Adipocyte (in vitro differentiated cells): ENCODE measurements around the gene KIN.
"Not testable (repeated sequence)": the region's sequence is repeated elsewhere in the genome, so short reads cannot be mapped to it uniquely, and the experiment has no call there.

Experiments used
- DNase-seq: peaks from one replicate; pipeline ENCODE4 v3.0.0-alpha.2; 2015; ENCODE audit warnings: low read depth
- H3K27me3 ChIP-seq: replicated peaks from 2 replicates; pipeline ENCODE4 v1.7.0; 2013; ENCODE audit warnings: mild to moderate bottlenecking, low read length, moderate library complexity; ENCODE audit not compliant: control insufficient read depth, insufficient read depth
- H3K36me3 ChIP-seq: 2 replicates; pipeline ENCODE4 v1.7.0; 2013; ENCODE audit warnings: low read length, mild to moderate bottlenecking, moderate library complexity; ENCODE audit not compliant: control insufficient read depth, insufficient read depth, severe bottlenecking
- H3K4me1 ChIP-seq: 2 replicates; pipeline ENCODE4 v1.7.0; 2013; ENCODE audit warnings: mild to moderate bottlenecking, low read length, moderate library complexity; ENCODE audit not compliant: control insufficient read depth, insufficient read depth
- H3K4me3 ChIP-seq: 2 replicates; pipeline ENCODE4 v1.7.0; 2013; ENCODE audit warnings: mild to moderate bottlenecking, low read length, moderate library complexity
- H3K9ac ChIP-seq: 2 replicates; pipeline ENCODE4 v1.7.0; 2013; ENCODE audit warnings: mild to moderate bottlenecking, low read length, moderate library complexity
- H3K9me3 ChIP-seq: 2 replicates; pipeline ENCODE4 v1.7.0; 2013; ENCODE audit warnings: mild to moderate bottlenecking, low read length, moderate library complexity; ENCODE audit not compliant: control insufficient read depth

KIN gene

GRCh38 chr10:7767209-7767608 lies 20.6 kb downstream of the KIN start:
- Histone ChIP-seq H3K27me3 (no peaks in the 10 kb centered on the region), H3K9ac (no peak overlapping the region), H3K4me3 (no peak overlapping the region), H3K4me1 (no peaks in the 10 kb centered on the region), H3K9me3 (no peaks in the 10 kb centered on the region), H3K36me3 (peaks cover 85% of the 10 kb centered on the region)
- peak; percentile 85 for DNase-seq

GRCh38 chr10:7766241-7766640 lies 21.6 kb downstream of the KIN start:
- Histone ChIP-seq H3K9me3 (no peaks in the 10 kb centered on the region), H3K27me3 (no peaks in the 10 kb centered on the region), H3K9ac (no peak overlapping the region), H3K4me3 (no peak overlapping the region), H3K4me1 (no peaks in the 10 kb centered on the region), H3K36me3 (peaks cover 94% of the 10 kb centered on the region)
- no peak for DNase-seq

GRCh38 chr10:7763929-7764328 lies 23.9 kb downstream of the KIN start:
- Histone ChIP-seq H3K27me3 (no peaks in the 10 kb centered on the region), H3K9me3 (no peaks in the 10 kb centered on the region), H3K36me3 (peaks cover 97% of the 10 kb centered on the region), H3K4me1 (no peaks in the 10 kb centered on the region), H3K9ac (no peak overlapping the region), H3K4me3 (no peak overlapping the region)
- no peak for DNase-seq

GRCh38 chr10:7756360-7756992 lies 31.3 kb downstream of the KIN start:
- peak; percentile 24 for DNase-seq
- no peaks in the 10 kb centered on the region for H3K9me3 ChIP-seq

GRCh38 chr10:7755103-7755502 lies 32.7 kb downstream of the KIN start:
- H3K36me3 ChIP-seq: peaks cover 81% of the 10 kb centered on the region

More at GRCh38 chr10:7756360-7756992, 31.3 kb downstream of the KIN start:
- H3K4me1 ChIP-seq: no peaks in the 10 kb centered on the region
- peaks cover 88% of the 10 kb centered on the region for H3K36me3 ChIP-seq
- H3K9ac ChIP-seq: no peak overlapping the region
- no peaks in the 10 kb centered on the region for H3K27me3 ChIP-seq
- no peak overlapping the region for H3K4me3 ChIP-seq

GRCh38 chr10:7752251-7752650 lies 35.5 kb downstream of the KIN start:
- Histone ChIP-seq H3K4me1 (no peaks in the 10 kb centered on the region), H3K36me3 (peaks cover 55% of the 10 kb centered on the region), H3K9me3 (no peaks in the 10 kb centered on the region), H3K27me3 (no peaks in the 10 kb centered on the region), H3K9ac (no peak overlapping the region), H3K4me3 (no peak overlapping the region)
- no peak for DNase-seq

More at GRCh38 chr10:7755103-7755502, 32.7 kb downstream of the KIN start:
- no peak overlapping the region for H3K9ac ChIP-seq
- DNase-seq: no peak
- no peaks in the 10 kb centered on the region for H3K9me3 ChIP-seq
- H3K4me3 ChIP-seq: no peak overlapping the region
- no peaks in the 10 kb centered on the region for H3K27me3 ChIP-seq
- no peaks in the 10 kb centered on the region for H3K4me1 ChIP-seq

GRCh38 chr10:7750222-7750621 lies 37.6 kb downstream of the KIN start:
- Histone ChIP-seq H3K4me3 (no peak overlapping the region), H3K4me1 (no peaks in the 10 kb centered on the region), H3K9me3 (no peaks in the 10 kb centered on the region), H3K27me3 (no peaks in the 10 kb centered on the region), H3K36me3 (peaks cover 36% of the 10 kb centered on the region), H3K9ac (no peak overlapping the region)
- no peak for DNase-seq

- not testable (repeated sequence) for H3K9me3 ChIP-seq, H3K9ac ChIP-seq, H3K4me1 ChIP-seq, DNase-seq, H3K4me3 ChIP-seq, H3K27me3 ChIP-seq
- peaks cover 23% of the 10 kb centered on the region for H3K36me3 ChIP-seq
Measured at GRCh38 chr10:7748637-7749036, 39.2 kb downstream of the KIN start.

GRCh38 chr10:7744307-7744706 lies 43.5 kb downstream of the KIN start:
- H3K4me1 ChIP-seq: no peaks in the 10 kb centered on the region
- H3K9me3 ChIP-seq: no peaks in the 10 kb centered on the region

GRCh38 chr10:7738536-7739407 lies 49.0 kb downstream of the KIN start:
- Histone ChIP-seq H3K4me3 (no peak overlapping the region), H3K27me3 (peaks cover 6% of the 10 kb centered on the region), H3K36me3 (no peaks in the 10 kb centered on the region), H3K4me1 (no peaks in the 10 kb centered on the region), H3K9me3 (no peaks in the 10 kb centered on the region), H3K9ac (no peak overlapping the region)
- no peak for DNase-seq

More at GRCh38 chr10:7744307-7744706, 43.5 kb downstream of the KIN start:
- Histone ChIP-seq H3K27me3 (peaks cover 6% of the 10 kb centered on the region), H3K4me3 (no peak overlapping the region), H3K9ac (no peak overlapping the region), H3K36me3 (no peaks in the 10 kb centered on the region)
- no peak for DNase-seq

GRCh38 chr10:7734821-7735220 lies 53.0 kb downstream of the KIN start:
- H3K27me3 ChIP-seq: peaks cover 8% of the 10 kb centered on the region

More at GRCh38 chr10:7734821-7735220, 53.0 kb downstream of the KIN start:
- Histone ChIP-seq H3K4me3 (no peak overlapping the region), H3K4me1 (no peaks in the 10 kb centered on the region), H3K9ac (no peak overlapping the region), H3K9me3 (no peaks in the 10 kb centered on the region), H3K36me3 (no peaks in the 10 kb centered on the region)
- no peak for DNase-seq
